ENCODE measurements around the gene OR5K1. TPM values are rescaled to one million over a fixed set of nuclear protein-coding genes. Genes with fewer than 3 reads are reported as not detected.

Gene OR5K1
- total and polyA plus RNA-seq, 2 donors (not counting 3 experiments of a cell fraction or from before 2014, with no cell fraction given), result not detected

DNA sequence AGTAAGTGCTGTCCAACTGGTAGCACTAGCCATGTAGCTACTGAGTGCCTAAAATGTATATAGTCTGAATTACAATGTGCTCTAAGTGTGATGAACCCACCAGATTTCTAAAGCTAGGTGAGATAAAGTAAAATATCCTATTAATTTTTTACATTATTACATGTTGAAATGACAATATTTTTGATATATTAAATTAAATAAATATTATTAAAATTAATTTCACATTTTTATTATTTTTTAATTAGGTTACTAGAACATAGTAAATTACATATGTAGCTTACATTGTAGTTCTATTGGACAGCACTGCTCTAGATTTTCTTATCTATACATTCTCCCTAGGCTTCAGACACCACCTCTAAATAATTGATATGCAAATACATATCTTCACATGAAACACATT, 9.2 kb upstream of the OR5K1 start:
- no peaks in the 10 kb centered on the region for H3K36me3 ChIP-seq (ENCODE audit: control insufficient read depth in 2 of 2, extremely low read depth in 1 of 2, insufficient read depth in 2 of 2, low read length in 2 of 2)
- H2AFZ ChIP-seq (ENCODE audit: low read depth, low read length), result no peak overlapping the region
- dilution Hi-C loops (cut with MboI; ENCODE audit: extremely low pct_ligation_motif_present, low sequenced_read_pairs) (no loop called here), intact Hi-C loops (cut with micrococcal nuclease) (no loop called here)
- DNase-seq (ENCODE audit: low read depth, low spot score), result no peak
- H3K9me1 ChIP-seq (replicated peaks; ENCODE audit: control insufficient read depth, extremely low read depth, insufficient read depth, low read length), result no peaks in the 10 kb centered on the region
- FAIRE-seq, result no peak
- ChIA-PET CTCF (no interaction called here), POLR2A (no interaction called here)
- no peak for TF ChIP-seq POLR2AphosphoS5 (IDR thresholded peaks at IDR 0.05; ENCODE audit: insufficient read depth, low read depth, low read length)
- no peak for TF ChIP-seq POLR2A (IDR thresholded peaks at IDR 0.05; ENCODE audit: low read depth, low read length)
- TF ChIP-seq MYC (IDR thresholded peaks at IDR 0.05; ENCODE audit: low read depth, low read length), result no peak
- TF ChIP-seq, protein P1, sequence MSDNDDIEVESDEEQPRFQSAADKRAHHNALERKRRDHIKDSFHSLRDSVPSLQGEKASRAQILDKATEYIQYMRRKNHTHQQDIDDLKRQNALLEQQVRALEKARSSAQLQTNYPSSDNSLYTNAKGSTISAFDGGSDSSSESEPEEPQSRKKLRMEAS (IDR thresholded peaks at IDR 0.05; ENCODE audit: insufficient read depth, insufficient read length), result no peak
- TF ChIP-seq, protein P2, sequence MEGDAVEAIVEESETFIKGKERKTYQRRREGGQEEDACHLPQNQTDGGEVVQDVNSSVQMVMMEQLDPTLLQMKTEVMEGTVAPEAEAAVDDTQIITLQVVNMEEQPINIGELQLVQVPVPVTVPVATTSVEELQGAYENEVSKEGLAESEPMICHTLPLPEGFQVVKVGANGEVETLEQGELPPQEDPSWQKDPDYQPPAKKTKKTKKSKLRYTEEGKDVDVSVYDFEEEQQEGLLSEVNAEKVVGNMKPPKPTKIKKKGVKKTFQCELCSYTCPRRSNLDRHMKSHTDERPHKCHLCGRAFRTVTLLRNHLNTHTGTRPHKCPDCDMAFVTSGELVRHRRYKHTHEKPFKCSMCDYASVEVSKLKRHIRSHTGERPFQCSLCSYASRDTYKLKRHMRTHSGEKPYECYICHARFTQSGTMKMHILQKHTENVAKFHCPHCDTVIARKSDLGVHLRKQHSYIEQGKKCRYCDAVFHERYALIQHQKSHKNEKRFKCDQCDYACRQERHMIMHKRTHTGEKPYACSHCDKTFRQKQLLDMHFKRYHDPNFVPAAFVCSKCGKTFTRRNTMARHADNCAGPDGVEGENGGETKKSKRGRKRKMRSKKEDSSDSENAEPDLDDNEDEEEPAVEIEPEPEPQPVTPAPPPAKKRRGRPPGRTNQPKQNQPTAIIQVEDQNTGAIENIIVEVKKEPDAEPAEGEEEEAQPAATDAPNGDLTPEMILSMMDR (IDR thresholded peaks at IDR 0.05; ENCODE audit: extremely low read depth in 1 of 2, insufficient read depth in 1 of 2, low read depth in 1 of 2, low read length in 2 of 2), result no peak
- TF ChIP-seq GATA2 (IDR thresholded peaks at IDR 0.05; ENCODE audit: insufficient read depth, insufficient read length, low read depth, low read length), result no peak
- TF ChIP-seq FOS (IDR thresholded peaks at IDR 0.05; ENCODE audit: borderline replicate concordance, insufficient read depth, low read length), result no peak
- no peak for TF ChIP-seq JUN (IDR thresholded peaks at IDR 0.05; ENCODE audit: borderline replicate concordance, insufficient read depth, insufficient read length, low read depth)
- no peak for TF ChIP-seq EZH2 (IDR thresholded peaks at IDR 0.05; ENCODE audit: borderline replicate concordance, low read depth, low read length, severe bottlenecking)
- no peak overlapping the region for H3K4me2 ChIP-seq (ENCODE audit: insufficient read depth, low read length)
- no peaks in the 10 kb centered on the region for H3K79me2 ChIP-seq (ENCODE audit: control insufficient read depth, insufficient read depth, low read length)
- no peaks in the 10 kb centered on the region for H3K4me1 ChIP-seq (ENCODE audit: control insufficient read depth, extremely low read depth, insufficient read depth, low read length)
- H3K9me3 ChIP-seq (replicated peaks; ENCODE audit: control insufficient read depth, insufficient read depth, low read length), result no peaks in the 10 kb centered on the region
- no peak overlapping the region for H3K27ac ChIP-seq (ENCODE audit: insufficient read depth, low read depth, low read length)
- H3K4me3 ChIP-seq (replicated peaks in 1 of 3; ENCODE audit: insufficient read depth in 1 of 3, low read depth in 1 of 3, low read length in 3 of 3), result no peak overlapping the region
- H3K27me3 ChIP-seq (ENCODE audit: control insufficient read depth in 2 of 2, insufficient read depth in 2 of 2, low read length in 2 of 2), result no peaks in the 10 kb centered on the region
- H3K9ac ChIP-seq (replicated peaks; ENCODE audit: extremely low read depth, insufficient read depth, low read length), result no peak overlapping the region
- BruUV-seq (replicated peaks), result no TSS peak
- no peaks in the 10 kb centered on the region for H4K20me1 ChIP-seq (replicated peaks; ENCODE audit: control insufficient read depth, extremely low read depth, insufficient read depth, low read length)

Measured in endothelial cell of umbilical vein (primary cell).